NCI-H510A treated with DMSO at 0.1 percent for 48 hours (cell line): ENCODE results near the gene CFD.
"Not testable (repeated sequence)": the region's sequence is repeated elsewhere in the genome, so short reads cannot be mapped to it uniquely, and the experiment has no call there.

Experiments
- DNase-seq: peaks from one replicate; lab custom pipeline; 2025; lab: John Stamatoyannopoulos, UW

The CFD gene

DNA sequence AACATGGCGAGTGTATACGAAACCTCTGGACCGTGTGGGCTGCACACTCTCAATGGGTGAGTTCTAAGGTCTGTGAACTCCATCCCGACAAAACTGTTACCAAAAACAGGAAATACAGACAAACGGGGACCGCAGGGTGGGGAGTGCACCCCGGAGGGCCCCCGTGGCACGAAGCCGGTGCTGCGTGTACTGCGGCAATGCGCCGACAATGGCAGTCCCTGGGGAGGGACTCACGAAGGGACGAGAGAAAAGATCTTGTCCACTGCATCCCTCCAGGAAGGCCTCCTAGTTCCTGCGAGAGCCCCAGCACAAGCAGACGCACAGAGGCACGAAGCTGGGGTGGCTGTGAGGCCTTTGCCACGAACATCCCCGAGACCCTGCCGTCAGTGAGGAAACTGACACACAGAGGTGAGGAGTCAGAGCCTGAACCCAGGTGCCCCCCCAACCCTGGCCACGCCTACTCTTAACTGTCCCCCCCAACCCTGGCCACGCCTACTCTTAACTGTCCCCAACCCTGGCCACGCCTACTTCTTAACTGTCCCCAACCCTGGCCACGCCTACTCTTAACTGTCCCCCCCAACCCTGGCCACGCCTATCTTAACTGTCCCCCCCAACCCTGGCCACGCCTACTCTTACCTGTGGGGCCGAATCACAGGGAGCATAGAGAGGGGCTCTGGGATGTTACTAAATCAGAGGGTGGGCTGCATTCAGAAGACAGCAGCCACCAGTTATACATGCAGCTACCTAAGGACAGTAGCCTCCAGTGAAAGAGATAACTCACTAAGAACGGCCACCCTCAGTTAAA lies 29.3 kb downstream of the CFD start:
- no peak for DNase-seq

DNA sequence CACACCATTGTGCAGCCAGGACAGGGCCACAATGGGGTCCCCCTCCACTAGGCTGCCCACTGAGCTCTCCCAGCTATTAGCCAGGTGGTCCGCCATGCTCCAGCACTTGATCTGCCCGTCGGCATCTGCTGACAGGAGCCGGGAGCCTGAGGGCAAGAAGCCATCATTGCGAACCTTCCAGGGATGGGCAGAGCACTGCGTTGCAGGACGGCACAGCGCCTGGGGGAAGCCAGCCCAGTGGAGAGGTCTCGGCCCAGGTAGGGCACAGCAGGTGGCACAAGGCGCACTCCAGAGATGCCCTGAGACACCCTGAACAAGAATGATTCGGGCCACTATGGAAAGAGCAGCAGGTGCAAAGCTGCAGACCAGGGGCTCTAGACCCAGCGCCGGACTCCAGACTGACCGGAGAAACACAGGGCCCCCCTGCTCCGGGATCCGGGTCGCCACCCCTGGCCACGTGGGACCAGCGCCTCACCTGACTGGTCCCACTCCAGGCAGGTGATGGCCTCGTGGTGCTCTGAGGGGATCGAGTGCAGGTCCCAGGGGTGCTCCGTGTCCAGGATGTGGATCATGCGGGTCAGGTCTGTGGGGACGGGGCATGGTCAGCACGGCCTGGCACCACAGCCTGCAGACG lies 30.3 kb downstream of the CFD start:
- no peak for DNase-seq

DNA sequence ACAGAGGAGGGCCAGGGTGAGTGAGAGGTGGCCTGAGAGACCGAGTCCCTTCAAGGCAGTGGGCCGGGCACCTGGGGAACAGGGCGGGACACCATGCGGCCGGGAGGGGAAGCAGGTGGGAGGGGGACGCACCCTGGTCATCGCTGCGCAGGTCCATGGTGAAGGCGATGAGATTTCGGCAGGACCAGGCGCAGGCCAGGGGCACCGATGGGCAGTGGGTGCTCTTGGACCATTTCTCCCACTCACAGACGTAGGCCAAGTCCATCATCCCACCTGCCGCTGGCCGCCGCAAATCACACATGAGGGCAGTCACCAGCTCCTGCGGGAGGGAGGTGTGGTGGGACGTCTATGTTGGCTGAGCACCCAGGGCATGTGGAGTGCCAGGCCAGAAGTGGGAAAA lies 31.4 kb downstream of the CFD start:
- no peak for DNase-seq

DNA sequence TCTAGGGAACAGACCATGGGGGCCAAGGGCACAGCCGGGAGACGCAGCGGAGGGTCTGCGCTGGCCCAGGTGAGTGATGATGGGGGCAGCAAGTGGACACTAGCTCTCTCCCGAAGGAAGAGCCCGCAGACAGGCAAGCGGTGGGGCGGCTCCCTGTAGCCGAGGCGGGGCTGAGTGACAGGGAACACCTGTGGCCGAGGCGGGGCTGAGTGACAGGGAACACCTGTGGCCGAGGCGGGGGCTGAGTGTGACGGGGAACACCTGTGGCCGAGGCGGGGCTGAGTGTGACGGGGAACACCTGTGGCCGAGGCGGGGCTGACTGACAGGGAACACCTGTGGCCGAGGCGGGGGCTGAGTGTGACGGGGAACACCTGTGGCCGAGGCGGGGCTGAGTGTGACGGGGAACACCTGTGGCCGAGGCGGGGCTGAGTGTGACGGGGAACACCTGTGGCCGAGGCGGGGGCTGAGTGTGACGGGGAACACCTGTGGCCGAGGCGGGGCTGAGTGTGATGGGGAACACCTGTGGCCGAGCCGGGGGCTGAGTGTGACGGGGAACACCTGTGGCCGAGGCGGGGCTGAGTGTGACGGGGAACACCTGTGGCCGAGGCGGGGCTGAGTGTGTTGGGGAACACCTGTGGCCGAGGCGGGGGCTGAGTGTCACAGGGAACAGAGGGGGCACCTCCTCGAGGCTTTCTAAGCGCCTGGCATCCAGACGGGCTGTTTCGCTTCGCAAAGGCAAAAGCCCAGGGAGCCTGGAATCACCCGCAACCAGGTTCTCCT lies 32.1 kb downstream of the CFD start:
- DNase-seq: not testable (repeated sequence)

DNA sequence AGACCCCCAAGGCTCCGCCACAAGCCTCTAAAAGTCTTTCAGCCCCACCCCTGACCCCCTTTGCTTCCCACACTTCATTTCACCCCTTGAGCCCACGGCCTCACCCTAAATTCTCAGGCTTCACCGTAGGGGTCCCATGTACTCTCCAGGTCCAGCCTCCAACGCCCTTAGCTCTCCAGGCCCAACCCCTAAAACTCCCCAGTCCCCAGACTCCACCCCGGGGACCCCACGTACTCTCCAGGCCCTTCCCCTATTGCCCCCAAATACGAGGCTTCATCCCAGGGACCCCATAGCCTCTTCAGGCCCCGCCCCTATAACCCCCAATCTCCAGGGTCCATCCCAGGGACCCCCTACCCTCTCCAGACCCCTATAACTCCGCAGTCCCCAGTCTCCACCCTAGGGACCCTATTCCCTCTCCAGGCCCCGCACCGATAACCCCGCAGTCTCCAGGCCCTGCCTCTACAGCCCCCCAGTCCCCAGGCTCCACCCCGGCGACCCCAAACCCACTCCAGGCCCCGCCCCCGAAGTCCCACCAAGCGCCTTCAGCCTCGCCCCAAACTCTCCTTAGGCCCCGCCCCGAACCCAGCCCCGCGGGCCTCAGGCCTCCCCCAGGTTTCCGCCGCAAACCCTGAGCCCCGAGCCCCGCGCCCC lies 32.9 kb downstream of the CFD start:
- no peak for DNase-seq

DNA sequence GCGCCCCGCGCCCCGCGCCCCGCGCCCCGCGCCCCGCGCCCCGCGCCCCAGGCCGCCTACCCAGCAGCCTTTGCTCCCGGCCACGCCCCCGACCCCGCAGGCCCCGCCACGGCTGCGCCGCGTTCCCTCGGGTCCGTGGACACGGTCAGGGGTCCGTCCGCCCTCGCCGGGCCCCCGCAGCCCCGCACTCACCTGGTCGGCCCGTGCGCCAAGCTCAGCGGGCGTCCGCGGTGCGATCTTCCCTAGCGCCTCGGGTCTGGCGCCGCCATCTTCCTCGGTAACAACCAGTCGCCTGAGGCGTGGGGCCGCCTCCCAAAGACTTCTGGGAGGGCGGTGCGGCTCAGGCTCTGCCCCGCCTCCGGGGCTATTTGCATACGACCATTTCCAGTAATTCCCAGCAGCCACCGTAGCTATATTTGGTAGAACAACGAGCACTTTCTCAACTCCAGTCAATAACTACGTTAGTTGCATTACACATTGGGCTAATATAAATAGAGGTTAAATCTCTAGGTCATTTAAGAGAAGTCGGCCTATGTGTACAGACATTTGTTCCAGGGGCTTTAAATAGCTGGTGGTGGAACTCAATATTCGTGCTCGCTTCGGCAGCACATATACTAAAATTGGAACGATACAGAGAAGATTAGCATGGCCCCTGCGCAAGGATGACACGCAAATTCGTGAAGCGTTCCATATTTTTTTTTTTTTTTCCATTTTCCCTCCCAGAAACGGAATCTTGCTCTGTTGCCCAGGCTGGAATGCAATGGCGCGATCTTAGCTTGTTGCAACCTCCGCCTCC lies 33.6 kb downstream of the CFD start, which contains the start of the genes MED16 and RNU6-9:
Gene MED16 (minus strand): TSS at position 294 of the 796 bp plus-strand sequence. CDS start 2,056 bp downstream, outside the sequence.
Gene RNU6-9 (plus strand): TSS at position 591 of the 796 bp plus-strand sequence.
- peak; percentile 78 for DNase-seq

DNA sequence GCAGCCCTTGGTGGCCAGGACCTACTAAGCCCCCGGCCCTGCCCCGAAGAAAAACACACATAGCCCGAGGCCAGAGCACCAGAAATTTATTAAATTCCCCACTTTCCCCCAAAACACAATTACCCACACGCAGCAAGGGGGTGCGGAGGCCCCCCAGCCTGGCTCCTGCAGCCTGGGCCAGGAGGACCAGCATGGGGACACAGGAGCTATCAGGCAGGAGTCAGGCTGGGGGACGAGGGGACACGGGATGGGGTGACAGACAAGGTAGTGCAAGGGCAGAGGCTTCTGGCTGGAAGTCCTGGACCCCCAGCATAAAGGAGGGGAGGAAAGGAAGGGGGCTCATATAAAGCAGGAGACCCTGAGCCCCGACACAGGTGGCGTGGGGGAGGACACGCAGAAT lies 37.0 kb downstream of the CFD start:
- DNase-seq: no peak

DNA sequence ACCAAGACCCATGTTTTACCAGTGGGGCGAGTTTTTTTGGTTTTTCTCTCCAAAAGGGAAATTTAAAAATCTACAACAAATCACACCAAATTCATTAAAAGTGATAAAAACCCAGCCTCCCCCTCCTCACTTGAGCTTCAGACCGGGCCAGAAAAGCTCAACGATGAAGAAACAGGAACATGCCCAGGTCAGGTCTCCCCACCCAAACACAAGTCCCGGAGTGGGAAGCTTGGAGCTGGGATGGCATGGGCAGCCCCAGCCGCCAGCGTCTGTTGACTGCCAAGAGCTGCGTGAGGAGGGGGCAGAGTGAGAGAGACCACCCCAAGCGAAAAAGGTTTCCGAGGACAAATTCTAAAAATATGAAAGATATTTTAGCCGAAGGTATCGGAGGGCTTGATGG lies 37.5 kb downstream of the CFD start:
- no peak for DNase-seq

DNA sequence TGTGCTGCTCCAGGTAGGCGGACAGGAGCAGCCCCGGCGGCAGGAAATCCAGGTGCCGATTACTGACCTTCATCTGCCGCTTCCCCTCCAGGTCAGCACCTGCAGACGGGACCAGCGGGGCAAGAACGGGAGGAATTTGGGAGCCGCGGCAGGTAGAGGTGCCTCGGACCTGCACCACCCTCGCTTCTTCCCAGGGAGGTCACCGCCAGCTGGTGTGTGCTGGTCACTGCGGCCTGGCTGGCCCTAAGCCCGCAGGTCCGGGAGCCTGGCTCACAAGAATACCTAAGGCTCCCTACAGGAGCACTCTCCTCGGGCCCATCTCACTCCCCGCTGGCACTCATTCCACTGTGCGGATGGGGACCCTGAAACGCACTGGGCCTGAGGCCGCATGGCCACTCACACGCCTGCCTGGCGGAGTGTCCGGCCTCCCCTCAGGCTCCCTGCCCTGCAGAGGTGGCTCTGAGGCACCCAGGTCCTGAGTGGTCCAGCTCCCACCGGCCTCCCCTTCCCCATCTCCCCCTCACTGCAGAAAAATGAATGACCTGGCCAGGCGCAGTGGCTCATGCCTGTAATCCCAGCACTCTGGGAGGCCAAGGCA lies 38.1 kb downstream of the CFD start:
- no peak for DNase-seq

DNA sequence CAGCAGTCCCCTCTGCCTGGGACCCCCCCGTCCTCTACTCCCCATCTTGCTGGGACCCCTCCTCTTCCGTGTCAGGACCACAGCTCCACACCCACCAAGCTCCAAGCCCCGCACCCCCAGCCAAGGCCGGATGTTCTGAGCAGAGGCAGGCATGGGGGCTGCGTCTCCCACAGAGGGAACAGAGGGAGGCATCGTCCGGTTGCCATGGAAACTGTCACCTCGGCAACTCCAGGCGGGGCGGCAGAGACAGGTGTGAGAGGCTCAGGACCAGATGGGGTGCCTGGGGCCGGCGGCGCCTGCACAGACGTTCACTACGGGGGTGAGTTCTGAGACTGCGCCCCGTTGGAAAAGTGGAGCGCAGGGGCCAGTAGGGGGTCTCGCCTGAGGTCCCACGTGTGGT lies 39.2 kb downstream of the CFD start:
- no peak for DNase-seq

DNA sequence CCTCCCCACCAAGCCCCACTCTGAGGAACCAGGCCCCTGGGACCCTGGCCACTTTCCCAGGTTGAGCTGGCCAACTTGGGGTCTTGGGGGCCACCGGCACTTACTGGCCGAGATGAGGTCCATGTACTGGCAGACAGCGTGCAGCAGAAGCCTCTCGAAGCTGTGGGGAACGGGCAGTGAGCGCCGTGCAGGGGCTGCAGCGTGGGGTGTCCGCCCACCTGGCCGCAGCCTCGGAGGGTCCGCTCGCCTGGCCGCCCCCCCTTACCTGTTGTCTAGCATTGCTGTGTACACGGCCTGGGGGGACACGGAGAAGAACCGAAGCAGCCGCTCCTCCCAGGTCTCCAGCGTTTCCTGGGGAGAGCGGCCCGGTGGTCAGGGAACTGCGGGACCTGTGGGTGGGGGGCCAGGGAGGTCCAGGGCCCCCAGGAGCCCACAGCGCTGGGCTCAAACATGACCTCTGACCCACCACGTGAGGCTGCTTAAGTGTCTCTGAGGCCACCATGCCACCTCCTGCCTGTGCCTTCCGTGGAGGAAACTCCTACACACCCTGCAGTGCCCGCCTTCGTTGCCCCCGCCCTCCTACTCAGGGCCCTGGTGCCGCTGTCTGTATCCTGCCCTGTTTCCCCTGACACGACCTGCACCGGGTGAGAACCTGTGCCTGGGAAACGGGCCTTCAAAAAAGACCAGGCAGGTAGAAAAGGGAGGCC lies 40.0 kb downstream of the CFD start:
- DNase-seq: no peak

DNA sequence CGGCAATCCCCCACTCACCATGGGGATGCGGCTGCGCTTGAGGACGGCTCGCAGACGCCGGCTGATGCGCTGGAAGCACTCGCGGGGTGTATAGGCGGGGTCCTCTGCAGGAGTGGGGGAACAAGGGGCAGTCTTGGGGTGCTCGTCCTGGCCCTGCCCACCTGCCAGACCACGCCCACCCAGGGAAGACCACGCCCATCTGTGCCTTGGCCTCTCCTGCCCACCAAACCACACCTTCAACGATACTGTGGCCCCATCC lies 40.5 kb downstream of the CFD start:
- no peak for DNase-seq

DNA sequence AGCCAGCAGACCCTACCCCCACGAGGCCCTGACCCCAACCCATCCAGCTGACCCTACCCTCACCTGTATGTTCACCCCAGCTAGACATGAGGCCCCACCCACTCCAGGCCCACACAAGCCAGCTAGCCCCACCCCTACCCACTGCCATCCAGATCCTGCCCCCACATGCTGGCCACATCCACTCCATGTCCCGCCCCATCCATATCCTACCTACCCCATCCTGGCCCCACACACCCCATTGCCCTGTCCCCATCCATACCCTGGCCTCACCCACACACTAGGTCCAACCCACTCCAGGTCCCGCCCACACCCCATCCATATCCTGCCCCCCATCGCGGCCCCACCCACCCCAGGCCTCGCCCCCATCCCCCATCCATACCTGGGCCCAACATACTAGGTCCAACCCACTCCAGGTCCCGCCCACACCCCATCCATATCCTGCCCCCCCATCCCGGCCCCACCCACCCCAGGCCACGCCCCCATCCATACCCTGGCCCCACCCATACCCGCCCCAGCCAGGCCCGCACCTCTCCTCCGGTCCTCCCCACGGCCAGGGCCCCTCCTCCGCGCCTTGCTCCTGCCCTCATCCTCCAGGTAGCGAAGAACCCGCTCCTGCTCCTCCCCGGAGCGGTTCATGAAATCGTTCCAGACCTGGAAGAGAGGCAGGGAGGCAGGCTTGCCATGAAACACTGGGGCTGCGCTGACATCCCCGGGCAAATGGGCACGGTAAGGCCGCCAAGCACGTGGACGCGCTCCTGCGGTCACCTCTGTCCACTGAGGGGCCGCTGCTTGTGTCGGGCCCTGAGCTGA lies 41.0 kb downstream of the CFD start:
- no peak for DNase-seq

DNA sequence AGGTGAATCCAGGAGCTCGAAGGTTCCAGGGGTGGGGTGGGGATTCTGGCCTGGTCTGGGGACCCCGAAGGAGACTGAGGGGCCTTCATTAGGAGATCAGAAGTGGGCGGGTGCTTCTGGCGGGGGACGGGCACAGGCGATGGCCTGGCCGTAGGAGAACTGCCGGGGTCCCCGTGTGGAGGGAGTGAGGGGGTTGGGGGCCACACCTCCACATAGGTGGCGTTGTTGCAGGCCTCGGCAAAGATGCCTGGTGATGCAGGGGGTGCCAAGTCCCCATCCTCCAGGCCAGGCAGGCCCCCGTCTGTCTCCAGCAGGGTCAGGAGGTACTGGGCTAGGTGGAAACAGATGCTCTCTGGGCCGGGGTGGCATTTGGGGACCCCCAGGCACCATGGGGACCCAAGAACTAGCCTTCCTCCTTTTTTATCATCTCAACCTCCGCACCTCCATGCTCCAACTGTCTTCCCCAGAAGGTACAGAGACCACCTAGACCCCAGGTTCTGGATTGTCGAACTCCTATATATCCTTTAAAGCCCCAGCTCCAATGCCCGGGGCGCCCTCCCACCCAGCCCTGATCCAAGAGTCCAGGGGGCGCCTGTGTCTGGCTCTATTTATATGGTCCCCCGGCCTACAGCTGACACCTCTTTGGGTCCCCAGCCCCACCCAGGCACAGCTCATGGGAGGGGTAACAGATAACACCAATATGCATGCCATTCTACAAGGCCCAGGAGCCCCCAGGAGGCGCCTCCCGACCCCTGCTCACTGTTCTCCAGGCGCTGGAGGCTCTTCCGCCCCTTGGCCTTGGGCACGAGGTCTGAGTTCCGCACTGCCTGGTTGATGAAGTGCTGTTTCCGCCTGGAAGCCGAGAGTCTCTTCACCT lies 42.0 kb downstream of the CFD start:
- DNase-seq: no peak

DNA sequence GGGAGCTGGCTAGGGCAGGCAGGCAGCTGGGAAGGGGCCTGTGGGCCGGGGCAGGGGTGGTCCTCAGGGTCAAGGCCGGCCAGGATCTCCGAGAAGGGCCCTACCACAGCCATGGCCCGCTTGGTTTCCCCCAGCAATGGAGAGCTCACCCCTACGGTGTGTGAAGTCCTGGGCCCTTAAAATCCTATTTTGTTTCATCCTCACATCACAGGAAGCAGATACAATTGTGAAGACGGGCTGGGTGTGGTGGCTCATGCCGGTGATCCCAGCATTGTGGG lies 42.6 kb downstream of the CFD start:
- DNase-seq: no peak

DNA sequence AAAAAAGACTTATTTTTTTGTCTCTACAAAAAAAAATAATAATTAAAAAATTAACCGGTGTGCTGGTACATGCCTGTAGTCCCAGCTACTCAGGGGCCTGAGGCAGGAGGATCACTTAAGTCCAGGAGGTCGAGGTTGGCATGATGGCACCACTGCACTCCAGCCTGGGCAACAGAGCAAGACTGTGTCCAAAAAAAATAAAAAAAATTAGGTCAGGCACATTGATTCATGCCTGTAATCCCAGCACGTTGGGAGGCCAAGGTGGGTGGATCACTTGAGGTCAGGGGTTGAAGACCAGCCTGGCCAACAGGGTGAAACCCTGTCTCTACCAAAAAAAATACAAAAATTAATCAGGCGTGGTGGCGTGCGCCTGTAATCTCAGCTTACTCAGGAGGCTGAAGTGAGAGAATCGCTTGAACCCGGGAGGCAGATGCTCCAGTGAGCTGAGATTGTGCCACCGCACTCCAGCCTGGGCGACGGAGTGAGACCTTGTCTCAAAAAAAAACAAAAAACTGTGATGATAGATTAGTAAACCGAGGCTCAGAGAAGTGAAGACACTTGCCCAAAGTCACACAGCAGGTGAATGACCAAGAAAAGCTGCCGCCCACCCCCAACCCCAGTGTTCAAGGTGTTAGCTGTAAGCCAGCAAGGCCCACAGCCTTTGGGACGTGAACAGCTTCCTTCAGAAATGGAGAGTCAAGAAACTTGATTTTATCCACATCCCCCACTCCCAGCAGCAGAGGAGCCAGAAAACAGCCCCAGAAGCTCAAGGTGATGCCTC lies 43.2 kb downstream of the CFD start:
- DNase-seq: no peak

DNA sequence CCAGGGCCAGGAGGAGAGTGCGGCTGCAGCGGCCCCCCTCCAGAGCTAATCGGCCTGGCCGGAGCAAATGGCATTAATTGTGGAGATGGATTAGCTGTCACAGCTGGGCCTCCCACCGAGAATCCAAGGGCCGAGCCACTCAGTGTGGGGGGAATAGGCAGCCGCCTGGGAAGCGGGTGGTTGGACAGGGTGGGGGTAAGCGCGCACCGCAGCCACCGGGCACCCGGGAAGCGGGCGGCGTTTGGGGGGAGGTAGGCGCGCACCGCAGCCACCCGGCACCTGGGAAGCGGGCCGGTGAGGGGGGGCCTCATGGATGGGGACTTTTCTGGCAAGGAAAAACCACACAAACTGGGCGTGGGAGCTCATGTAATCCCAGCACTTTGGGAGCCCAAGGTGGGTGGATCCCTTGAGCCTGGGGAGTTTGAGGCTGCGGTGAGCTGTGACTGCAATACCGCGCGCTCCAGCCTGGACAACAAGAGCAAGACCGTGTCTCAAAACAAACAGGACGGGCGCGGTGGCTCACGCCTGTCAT lies 43.9 kb downstream of the CFD start:
- no peak for DNase-seq

DNA sequence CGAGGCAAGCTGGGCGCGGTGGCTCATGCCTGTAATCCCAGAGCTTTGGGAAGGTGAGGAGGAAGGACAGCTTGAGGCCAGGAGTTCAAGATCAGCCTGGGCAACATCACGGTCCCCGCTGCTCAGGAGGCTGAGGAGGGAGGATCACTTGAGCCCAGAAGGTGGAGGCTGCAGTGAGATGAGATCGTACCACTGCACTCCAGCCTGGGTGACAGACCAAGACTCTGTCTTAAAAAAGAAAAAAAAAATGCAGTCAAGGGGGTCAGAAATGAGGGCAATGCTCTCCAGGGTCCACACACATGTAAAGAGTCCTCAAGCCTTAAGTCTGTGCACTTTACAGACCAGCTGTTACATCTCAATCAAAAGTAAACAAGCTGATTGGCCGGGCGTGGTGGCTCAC lies 45.1 kb downstream of the CFD start:
- DNase-seq: no peak
